GM18907 (cell line): ENCODE data around the gene LAMTOR5.
"Not testable (repeated sequence)": the region's sequence is repeated elsewhere in the genome, so short reads cannot be mapped to it uniquely, and the experiment has no call there.

ENCODE experiments used
- ATAC-seq: cut with Tn5 transposase; IDR thresholded peaks from one replicate; pipeline ENCODE4 v1.9.1; 2021; ENCODE audit warnings: mild to moderate bottlenecking, moderate library complexity; ENCODE audit not compliant: unreplicated experiment

Gene LAMTOR5

GRCh38 chr1:110428946-110429345 lies 21.5 kb upstream of the LAMTOR5 start:
- ATAC-seq = no peak

- ATAC-seq = no peak
These were observed 19.4 kb upstream of the LAMTOR5 start for GRCh38 chr1:110426854-110427253.

- no peak for ATAC-seq
These were observed 18.2 kb upstream of the LAMTOR5 start for GRCh38 chr1:110425612-110426152.

GRCh38 chr1:110424699-110425611 lies 17.5 kb upstream of the LAMTOR5 start:
- ATAC-seq = no peak

- ATAC-seq = no peak
These were observed 13.6 kb upstream of the LAMTOR5 start for GRCh38 chr1:110420874-110421793.

GRCh38 chr1:110420023-110420662 lies 12.6 kb upstream of the LAMTOR5 start:
- ATAC-seq = no peak

- no peak for ATAC-seq
These were observed 11.2 kb upstream of the LAMTOR5 start for GRCh38 chr1:110418729-110419128.

- not testable (repeated sequence) for ATAC-seq
These were observed 5.6 kb upstream of the LAMTOR5 start for GRCh38 chr1:110413045-110413444.

- ATAC-seq = no peak
These were observed 5.1 kb upstream of the LAMTOR5 start for GRCh38 chr1:110412576-110412975.

- ATAC-seq = no peak
These were observed 3.8 kb upstream of the LAMTOR5 start for GRCh38 chr1:110411173-110411735.

GRCh38 chr1:110409316-110409715 lies 1.8 kb upstream of the LAMTOR5 start:
- no peak for ATAC-seq

- no peak for ATAC-seq
These were observed 994 bp upstream of the LAMTOR5 start for GRCh38 chr1:110408488-110408887.

- ATAC-seq = not testable (repeated sequence)
These were observed 1.1 kb downstream of the LAMTOR5 start for GRCh38 chr1:110406407-110406806.

- ATAC-seq = no peak
These were observed 3.1 kb downstream of the LAMTOR5 start for GRCh38 chr1:110404401-110404800.

- ATAC-seq = no peak
These were observed 3.7 kb downstream of the LAMTOR5 start for GRCh38 chr1:110403805-110404204.

- not testable (repeated sequence) for ATAC-seq
These were observed 11.1 kb downstream of the LAMTOR5 start for GRCh38 chr1:110396259-110396958.

GRCh38 chr1:110394493-110394820 lies 13.0 kb downstream of the LAMTOR5 start:
- no peak for ATAC-seq

- ATAC-seq = no peak
These were observed 13.6 kb downstream of the LAMTOR5 start for GRCh38 chr1:110393691-110394492.

GRCh38 chr1:110393286-110393685 lies 14.2 kb downstream of the LAMTOR5 start:
- ATAC-seq = no peak
